GM19463 (cell line): Measurements from ENCODE around the gene MDFI.

Experiments
- ATAC-seq: cut with Tn5 transposase; IDR thresholded peaks from one replicate; pipeline ENCODE4 v1.9.1; 2021; ENCODE audit warnings: mild to moderate bottlenecking, moderate library complexity; ENCODE audit not compliant: unreplicated experiment

MDFI gene

DNA sequence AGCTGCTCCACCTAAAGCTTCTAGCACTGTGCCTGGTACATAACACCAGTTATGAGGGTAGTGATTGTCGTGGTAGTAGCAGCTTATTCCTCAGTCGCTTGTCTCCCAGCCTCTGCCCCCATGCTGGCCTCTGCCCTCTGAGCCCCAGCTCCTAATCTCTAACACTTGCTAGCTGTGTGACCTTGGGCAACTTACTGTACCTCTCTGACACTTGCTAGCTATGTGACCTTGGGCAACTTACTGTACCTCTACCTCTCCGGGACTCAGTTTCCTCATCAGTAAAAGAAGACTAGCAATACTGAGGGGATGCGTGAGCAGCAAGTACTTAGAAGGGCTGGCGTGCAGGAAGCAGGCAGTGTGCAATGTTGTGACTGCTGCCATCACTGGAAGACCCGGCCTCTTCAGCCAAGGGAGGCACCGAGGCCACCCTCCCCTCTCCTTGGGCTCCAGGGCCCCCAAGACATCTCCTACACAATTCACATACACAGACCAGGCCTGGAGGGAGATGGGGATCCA, 9.9 kb downstream of the MDFI start:
- no peak for ATAC-seq

DNA sequence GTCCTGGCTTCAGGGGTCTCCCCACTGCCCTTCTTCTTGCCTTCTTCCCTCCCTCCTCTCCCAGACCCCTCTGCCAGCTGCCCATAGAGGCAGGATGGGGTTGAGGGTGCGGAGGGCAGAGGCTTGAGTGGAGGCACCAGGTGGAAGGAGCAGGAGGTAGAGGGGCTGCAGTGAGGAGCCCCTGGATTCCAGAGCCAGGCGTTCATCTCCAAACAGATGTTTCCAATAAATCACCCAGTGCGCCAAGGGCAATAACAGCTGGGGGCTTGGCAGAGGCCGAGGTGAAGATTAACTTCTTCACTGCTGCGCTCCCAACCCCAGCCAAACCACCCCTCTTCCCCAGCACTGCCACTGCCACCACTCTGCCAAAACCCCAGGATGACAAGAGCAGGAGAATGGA, 10.7 kb downstream of the MDFI start:
- no peak for ATAC-seq

GRCh38 chr6:41649596-41649995, 11.3 kb downstream of the MDFI start:
- no peak for ATAC-seq

- no peak for ATAC-seq
These were observed 11.9 kb downstream of the MDFI start for GRCh38 chr6:41650120-41650519.

DNA sequence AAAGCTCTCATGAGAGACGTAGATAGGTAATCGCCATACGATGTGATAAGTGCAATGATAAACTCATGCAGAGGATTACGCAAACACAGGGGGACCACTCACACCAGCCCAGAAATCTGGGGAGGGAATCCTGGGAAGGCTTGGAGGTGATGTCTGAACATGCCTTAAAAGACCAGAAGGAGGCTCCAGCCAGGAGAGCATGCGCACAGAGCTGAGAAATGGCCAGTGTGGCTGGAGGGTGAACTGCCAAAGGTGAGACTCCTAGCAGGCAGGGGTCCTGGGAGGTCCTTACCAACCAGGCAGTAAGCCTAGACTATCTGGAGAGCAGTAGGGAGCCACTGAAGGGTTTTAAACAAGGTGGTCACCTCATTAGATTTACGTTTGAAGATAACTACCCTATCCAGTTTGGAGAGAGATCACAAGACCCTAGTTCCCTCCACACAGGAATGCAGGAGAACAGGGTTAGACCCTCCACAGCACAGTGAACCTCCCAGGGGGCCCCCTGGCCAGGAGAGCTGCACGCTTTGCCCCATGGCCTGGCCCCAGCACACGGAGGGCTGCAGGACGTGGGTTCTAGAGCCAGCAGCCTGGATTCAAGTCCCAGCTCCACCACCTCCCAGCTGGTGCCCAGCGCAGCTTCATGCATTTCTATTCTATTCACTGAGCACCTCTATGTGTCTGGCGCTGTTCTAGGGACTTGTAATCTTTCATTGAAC, 13.1 kb downstream of the MDFI start:
- ATAC-seq = no peak

DNA sequence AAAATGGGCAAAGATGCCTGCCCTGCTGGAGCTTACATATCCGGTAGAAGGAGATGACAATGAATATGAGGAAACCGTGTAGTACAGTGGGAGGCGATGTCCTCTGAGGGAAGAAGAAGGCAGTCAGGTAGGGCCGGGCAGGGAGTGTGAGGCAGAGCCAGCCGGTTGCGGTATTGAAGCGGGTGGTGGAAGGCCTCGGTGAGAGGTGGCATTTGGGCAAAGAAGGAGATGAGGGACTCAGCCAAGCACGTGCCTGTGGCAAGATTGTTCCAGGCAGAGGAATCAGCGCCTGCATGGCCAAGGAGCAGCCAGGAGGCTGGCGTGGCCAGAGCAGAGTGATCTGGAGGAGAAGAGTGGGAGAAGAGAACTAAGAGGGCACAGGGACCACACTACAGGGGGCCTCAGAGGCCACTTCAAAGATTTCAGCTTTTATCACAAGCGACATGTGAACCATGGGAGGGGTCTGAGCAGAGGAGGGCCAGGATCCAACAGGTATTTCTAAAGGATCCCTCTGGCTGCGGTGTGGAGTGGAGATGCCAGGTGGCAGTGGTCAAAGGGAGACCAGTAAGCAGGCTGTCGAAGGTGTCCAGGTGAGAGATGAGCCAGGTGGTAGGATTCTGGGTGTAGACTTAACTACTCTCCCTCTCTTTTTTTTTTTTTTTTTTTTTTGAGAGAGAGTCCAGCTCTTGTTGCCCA, 13.8 kb downstream of the MDFI start:
- no peak for ATAC-seq

- no peak for ATAC-seq
These were observed 14.8 kb downstream of the MDFI start for GRCh38 chr6:41652866-41653652.

- ATAC-seq = no peak
These were observed 15.4 kb downstream of the MDFI start for GRCh38 chr6:41653691-41654090.

- no peak for ATAC-seq
These were observed 16.0 kb downstream of the MDFI start for GRCh38 chr6:41654151-41654697.

DNA sequence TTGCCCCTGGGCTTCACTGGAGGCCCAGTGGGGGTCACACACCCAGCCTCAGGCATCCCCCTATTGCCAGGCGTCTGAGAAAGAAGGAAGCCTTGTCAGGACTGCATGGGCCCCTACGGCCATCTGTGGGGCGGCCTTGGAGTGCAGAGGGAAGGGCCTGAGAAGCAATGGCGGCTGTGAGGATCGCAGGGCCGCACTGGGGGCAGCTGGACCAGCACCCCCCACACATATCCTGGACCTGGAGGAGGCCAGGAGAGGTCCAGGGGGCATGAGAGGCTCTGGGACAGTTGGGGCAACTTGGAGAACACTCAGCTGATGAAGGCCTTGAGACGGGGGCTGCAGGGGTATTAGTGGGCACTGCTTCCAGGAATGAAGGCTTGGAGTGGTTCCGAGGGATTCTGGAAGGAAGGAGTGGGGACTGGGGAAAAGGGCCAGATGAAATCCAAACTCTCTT, 16.5 kb downstream of the MDFI start:
- ATAC-seq = no peak

- no peak for ATAC-seq
These were observed 16.9 kb downstream of the MDFI start for GRCh38 chr6:41655176-41655575.

DNA sequence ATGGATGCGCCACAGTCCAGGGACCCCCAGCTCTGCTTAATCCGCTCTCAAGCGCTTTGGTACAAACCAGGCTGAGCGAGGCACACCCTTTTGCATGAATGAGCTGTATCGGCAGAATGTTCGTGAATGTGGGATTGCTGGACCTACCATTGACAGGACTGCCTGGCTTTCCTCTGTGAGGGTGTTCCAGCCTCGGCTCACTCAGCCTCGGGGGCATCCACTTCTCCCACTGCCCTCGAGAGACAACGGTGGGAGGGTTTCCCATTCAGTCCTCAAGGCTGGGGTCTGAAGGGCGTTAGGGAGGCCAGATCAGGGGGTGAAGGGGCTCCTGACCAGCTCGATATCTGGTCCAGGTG, 17.4 kb downstream of the MDFI start:
- ATAC-seq = no peak

GRCh38 chr6:41656002-41656691, 17.9 kb downstream of the MDFI start:
- ATAC-seq = no peak

DNA sequence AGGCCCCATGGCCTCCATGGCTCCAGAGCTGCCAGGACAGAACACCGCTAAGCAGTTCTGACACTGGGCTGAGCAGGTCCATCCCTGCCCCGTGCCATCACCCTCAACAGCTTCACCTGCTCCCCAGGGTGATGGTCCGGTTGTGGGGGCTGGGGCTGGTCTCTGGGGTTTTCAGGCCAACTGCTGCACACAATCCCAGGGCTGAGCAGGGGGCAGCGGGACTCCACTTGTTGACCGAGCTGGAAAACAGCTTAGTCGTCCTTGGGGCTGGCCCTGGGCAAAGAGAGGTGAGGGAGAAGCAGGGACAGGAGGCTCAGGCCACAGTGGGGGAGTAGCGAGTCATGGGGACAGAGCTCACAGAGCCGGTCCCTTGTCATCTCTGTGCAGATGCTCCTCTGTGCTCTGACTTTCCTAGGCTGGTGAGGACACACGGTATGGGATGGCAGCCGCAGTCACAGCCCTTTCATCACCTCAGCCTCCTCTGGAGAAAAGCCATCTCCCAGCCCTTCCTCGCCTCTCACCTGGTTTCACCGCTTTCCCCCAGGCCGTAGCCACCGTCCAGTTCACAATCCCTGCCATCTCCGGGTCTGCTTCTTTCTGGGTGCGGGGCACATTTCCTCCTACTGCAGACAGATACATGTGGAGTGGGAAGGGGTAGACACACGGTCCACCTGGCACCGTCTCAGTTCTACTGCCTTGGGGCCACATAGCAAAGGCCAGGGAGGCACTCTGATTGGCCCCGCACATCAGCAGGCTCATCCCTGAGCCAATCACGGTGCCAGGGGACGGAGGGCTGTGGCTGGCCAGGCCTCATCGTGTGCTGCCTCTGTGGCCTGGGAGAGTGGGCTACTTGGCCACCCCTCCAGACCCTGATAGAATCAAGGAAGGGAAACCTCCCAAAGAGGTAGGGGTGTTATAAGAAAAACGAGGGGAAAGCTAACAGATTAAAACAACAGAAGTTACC, 19.1 kb downstream of the MDFI start:
- no peak for ATAC-seq

DNA sequence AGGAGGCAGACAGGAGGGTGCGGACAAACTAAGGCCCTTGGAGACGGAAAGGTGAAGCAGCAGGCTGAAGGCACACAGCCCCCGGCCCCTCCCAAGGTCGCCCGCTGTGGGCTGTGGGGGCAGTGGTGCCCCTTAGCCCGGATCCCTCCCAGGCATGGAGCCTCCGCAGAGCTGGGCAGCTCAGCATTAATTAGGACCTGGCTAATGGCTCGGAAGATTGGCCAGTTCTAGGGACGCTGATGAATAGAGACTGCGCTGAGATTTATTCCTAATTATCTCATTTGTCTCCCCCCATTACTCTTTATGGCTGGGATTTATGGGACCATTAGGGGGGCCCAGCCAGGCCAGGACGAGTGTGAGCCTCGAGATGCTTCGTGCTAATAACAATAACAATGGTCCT, 20.4 kb downstream of the MDFI start:
- ATAC-seq = no peak

- ATAC-seq = no peak
These were observed 21.7 kb downstream of the MDFI start for GRCh38 chr6:41659935-41660334.

GRCh38 chr6:41663568-41663967, 25.3 kb downstream of the MDFI start:
- ATAC-seq = no peak

DNA sequence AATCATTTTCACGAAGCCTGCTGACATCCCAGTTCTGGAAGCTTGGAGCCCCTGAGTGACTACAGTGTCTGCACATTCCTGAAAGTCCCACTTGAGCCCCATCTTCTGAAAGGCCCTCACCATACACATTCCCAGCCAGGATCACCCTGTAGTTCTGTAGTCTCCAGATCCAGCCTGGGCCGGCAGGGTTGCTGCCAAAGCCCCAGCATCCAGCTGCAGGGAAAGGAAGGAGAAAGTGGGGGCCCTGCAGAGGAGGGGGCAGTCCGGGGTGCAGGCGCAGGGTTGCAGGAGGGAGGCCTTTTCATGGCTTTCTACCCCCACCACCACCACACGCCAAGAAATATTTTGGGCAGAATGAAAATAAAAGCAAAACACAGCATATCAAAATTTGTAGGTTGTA, 26.0 kb downstream of the MDFI start:
- ATAC-seq = no peak

GRCh38 chr6:41667195-41667594, 28.9 kb downstream of the MDFI start:
- no peak for ATAC-seq

GRCh38 chr6:41668968-41669367, 30.7 kb downstream of the MDFI start:
- ATAC-seq = no peak
